HG03060 (cell line): ENCODE results near the gene GPR173.

ENCODE experiments used
- ATAC-seq: cut with Tn5 transposase; IDR thresholded peaks from one replicate; pipeline ENCODE4 v1.9.1; 2021; ENCODE audit warnings: low read depth, moderate number of reproducible peaks; ENCODE audit not compliant: unreplicated experiment

Gene GPR173

DNA sequence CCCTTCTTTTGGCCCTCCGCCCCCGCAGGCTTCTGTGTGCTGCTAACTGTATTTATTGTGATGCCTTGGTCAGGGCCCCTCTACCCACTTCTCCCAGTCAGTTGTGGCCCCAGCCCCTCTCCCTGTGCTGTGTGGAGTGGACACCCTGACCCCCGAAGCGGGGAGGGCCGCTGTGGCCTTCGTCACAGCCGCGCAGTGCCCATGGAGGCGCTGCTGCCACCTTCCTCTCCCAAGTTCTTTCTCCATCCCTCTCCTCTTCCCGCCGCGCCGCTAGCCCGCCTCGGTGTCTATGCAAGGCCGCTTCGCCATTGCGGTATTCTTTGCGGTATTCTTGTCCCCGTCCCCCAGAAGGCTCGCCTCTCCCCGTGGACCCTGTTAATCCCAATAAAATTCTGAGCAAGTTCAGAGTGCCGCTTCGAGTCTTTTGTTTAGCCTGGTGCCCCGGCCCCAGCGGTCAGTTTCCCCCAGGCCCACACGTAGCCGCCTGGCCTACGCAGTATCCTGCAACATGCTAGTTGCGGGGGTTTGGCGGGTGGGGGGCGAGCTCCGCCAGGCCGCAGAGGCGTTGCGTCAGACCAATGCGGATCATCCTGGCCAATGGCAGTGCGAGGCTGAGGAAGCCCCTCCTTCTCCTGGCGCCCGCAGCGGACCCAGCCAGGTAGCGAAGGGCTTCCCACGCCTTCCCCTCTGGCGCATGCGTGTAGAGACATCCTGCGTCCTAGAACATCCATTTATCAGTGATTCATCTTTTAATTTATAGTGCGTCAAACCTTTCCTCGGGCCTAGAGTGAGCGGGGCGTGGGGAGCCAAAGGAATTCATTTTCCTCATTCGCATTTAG, 39.8 kb downstream of the GPR173 start:
- ATAC-seq = no peak

DNA sequence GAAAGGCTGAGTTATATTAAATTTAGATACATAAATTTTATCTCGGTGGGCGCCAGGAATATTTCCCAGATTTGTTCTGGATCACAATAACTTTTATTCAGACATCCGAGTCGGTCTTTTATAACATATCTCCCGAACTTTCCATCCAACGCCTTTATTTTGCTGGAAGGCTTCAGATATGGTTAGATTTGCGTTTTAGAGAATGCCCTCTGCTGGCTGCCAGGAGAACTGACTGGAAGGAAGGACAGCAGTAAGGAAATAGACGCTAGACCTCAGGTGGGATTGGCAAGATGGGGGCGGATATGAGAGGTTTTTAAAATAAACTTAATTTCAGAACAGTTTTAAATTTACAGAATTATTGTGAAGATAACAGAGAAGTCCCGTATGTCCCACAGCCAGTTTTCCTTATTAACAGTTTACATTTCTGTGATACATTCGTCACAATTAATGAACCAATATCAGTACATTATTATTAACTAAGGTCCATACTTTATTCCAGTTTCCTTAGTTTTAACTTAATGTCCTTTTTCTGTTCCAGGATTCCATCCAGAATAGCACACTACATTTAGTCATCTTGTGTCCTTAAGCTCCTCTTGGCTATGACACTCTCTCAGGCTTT, 40.7 kb downstream of the GPR173 start:
- ATAC-seq = no peak

DNA sequence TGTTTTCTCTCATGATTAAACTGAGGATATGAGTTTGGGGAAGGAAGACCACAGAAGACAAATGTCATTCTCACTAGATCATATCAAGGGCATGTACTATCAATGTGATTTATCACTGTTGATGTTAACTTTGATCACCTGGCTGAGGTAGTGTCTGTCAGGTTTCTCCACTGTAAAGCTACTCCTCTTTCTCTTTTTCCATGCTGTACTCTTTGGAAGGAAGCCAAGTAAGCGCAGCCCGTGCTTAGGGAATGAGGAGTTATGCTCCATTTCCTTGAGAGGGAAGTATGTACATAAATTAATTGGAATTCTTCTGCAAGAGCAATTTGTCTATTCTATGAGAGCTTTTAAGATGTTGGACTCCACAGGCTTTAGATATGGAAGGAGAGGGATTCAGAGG, 41.3 kb downstream of the GPR173 start:
- no peak for ATAC-seq

DNA sequence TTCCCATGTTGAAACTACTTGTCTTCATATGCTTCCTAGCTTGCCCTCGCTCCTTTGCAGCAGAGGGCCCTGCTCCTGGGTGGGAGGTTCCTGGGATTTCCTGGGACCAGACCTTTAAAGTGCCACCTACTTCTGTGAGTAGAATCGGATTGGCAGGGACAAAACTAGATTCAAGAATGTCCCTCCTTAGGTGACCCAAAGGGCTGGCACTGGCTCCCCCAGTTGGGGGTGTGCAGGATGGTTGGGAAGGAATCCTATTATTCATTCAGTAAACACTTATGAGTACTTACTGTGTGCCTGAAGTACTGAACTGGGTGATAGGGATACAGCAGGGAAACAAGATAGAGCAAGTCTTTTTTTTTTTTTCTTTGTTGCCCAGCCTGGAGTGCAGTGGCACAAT, 42.8 kb downstream of the GPR173 start:
- ATAC-seq = no peak

DNA sequence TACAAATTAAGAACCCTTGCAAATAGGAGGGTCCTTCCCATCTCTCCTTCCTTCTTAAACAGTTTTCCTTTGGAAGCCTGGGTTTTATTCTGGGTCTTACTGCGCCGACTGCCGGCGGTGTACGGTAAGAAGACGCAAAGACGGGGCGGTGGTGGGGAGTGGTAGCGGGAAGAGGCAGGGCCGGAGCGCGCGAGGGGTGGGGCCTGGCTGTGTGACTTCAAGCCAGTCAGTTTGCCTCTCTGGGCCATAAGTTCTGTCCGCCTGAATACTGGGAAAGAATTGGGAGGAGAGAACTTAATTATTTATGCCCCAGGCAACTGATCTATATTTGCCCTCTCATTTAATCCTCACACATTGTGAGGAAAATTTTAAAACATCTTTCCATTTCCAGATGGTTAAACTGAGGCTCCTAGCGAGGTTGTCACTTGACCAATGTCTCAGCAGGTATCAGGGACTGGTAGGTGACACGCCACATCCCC, 44.6 kb downstream of the GPR173 start:
- no peak for ATAC-seq

DNA sequence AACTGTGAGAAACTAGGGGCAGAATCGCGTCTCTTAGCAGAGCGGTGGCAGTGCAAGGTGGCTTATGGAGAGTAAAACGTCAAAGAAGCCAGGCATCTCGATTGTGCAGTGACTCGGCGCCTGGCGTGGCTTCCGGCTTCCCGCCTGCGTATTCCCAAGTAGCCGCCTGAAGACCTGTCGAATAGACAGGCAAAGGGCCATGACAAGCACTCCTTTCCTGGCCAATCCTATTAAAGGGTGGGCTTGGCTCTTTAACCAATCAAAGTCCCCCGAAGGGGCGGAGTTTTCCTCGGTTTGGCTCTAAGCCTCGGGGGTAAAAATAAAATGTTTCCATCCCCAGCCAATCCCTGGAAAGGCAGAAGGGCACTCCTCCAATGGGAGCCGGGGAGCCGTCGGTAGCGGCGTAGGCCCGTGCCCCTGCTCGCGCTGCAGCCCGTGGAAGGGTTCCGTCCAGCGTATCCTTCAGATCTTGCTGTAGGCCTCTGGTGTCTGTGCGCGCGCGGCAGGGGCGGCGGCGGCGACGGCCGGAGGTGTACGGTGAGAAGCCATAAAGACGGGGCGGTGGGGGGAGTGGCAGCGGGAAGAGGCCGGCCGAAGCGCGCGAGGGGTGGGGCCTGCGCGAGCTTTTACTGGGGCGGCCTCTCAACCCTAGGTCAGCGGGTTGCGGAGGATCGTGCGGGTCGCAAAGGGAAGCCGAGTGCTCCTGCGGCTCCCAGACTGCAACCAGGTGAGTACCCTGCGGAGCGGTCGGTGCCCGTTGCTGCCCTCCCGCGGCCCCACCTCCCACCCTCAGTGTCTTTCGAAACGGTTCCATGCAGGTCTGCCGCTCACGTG, 45.4 kb downstream of the GPR173 start, which contains the start of gene KANTR:
KANTR (plus strand) TSS at position 395 of the 834 bp plus-strand sequence. CDS start 30,131 bp downstream, outside the sequence.
- ATAC-seq = peak; percentile 79

DNA sequence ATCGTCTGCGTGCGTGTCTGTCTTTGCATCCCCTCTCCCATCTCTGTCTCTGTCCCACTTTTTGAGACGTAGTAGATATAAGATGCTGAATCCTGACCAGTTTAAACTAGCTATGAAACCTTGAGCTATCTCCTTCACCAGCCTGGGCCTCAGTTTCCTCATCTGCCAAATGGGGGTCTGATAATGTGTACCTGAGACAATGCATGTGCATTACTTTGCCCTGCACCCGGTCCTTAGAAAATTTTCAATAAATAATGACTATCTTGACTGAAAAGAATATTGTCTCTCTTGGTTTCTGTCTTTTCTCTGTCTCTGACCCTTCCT, 46.0 kb downstream of the GPR173 start:
- ATAC-seq = no peak

DNA sequence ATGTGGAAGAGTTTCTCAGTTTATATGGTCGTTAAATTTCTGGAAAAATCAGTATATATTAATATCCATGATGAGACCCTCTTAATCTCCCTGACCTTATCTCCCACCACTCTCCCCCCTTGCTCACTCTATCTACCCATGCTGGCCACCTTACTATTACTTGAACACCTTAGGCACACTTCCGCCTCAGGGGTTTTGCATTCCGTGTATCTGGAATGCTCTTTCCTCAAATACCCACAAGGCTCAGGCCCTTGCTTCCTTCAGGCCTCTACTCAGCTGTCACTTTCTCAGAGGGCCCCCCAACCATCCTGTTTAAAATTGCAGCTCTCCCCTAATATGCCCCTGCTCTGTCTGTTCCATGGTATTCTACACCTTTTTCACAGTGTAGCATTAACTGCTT, 47.2 kb downstream of the GPR173 start:
- ATAC-seq = no peak

DNA sequence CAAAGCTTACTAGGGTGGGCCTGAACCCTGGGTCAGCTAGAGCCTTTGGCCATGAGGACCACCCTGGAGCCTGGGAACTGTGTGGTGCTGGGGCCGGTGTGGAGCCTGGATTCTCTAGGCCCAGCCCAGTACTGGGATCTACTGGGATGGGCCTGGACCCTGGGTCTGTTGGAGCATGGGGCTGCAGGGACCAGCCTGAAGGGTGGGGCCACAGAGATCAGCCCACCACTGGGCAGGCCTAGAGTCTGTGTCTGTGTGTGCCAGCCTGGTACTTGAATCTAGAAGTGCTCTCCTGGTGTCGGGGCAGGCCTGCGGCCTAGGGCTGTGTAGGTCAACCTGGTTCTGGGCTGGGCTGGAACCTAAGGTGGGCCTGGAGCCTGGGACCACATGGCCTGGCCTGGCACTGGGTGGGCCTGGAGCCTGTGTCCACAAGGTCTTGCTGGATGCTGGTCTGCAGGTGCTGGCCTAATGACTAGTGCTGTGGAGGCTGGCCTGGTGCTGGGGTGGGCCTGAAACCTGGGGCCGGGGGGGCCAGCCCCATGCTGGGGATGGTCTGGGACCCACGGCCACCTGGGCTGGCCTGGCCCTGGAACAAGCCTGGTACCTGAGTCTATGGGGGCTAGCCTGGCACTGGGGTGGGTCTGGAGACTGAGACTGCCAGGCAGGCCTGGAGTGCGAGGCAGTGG, 66.4 kb downstream of the GPR173 start:
- ATAC-seq = no peak

DNA sequence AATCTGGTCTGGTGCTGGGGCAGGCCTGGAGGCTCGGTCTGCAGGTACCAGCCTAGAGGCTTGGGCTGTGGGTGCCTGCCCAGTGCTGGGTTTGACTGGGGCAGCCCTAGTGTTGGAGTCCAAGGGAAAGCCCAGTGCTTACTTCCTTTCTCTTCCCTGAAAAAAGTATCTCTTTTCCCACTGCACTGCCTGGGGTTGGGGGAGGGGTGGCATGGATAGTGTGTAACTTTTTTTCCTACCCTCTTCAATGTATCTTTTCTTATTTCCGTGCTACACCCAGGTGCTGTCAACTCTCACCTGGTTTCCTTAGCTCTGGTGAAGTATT, 66.9 kb downstream of the GPR173 start:
- no peak for ATAC-seq

DNA sequence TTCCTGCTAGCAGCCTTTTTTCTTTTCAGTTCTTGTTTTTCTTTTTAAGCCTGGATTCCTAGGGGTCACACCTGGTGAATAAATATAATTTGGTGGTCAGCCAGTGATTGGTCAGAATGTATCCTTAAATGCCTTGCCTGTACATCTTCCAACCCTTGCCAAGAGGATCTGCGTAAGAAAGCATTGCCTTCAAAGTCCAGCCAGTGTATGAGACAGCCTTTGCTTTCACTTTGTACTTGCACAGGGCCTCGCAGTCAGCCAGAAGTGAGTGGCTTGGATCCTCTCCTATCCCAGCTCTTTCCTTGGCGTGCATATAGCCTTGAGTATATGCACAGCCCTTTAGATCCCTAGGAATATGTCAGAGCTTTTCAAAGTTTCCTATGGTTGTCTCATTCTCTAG, 67.5 kb downstream of the GPR173 start:
- ATAC-seq = no peak

DNA sequence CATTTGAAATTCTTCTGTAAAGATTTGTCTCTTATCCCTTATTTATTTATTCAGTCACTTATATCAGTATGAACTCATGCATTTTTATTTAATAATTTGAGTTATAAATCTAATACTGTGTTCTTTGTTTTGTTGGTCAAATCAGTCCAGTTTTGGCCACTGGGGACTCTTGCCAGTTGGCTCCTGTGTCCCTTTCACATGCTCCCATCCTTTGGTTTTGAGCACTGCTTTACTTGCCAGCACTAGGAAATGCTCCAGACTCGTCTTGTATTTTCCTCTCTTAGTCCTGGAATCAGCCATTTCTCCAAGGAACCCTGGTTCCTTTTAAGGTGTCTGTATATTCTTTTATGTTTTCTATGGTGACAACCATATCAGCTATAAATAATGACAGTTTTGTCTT, 73.4 kb downstream of the GPR173 start:
- no peak for ATAC-seq

DNA sequence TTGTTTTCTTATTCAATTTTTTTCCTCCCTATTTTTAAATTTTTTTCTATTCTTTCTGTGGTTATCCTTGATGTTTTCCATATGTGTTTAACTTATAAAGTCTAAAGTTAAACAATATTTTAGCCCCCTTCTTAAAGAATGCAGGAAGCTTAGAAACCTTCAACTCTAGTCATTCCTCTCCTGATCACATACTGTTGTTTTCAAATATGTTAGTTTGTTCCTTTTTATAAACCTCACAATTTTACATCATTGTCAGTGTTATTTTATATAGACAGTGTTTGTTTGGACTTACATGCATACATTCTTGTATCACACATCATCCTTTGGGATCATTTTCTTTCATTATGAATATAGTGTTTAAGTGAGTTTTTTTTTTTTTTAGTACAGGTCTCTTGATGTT, 76.9 kb downstream of the GPR173 start:
- ATAC-seq = no peak

DNA sequence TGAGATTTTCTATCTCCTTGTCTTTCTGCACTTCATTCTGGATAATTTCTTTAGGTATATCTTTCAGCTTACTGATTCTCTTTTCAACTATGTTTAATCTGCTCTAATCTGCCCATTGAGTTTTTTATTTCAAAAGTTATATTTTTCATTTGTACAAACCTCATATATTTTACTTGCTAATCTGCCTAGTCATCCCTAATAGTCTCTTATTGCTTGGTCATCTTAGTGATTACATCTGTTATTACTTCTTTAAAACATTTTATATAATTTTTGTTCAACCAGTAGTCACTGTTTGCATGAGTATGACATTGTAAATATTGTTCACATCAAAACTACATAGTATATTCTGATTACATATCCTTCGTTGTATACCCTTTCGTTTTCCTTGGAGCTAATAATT, 77.8 kb downstream of the GPR173 start:
- no peak for ATAC-seq

DNA sequence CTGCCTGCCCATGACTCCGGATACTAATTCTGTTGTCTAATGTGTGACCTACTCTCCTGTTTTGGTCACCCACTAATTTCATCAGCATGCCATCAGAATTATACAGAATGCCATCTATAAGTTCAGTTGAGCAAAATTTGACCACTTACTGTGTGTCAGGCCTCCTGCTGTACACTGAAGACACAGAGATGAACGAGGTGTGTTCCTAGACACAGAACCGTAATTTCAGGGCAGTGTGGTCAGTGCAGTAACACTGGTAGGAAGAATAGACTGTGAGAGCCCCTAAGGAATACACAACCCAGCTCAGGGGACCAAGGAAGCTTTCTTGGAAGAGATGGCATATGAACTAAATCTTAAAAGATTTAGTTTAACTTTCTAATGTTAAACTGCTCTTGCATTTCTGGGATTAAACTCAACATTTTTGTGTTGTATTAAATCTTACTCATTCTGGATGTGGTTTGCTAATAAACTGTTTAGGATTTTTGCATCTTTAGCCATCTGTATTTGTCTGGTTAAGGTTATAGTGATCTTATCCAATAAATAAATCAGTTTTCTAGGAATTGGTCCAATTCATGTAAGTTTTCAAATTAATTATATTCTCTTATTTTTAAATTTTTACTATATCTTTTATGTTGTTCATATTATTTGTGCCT, 79.6 kb downstream of the GPR173 start:
- no peak for ATAC-seq
